Mesenchymal stem cell (in vitro differentiated cells and primary cell): ENCODE measurements around the gene PRKG2.
"Not testable (repeated sequence)": the region's sequence is repeated elsewhere in the genome, so short reads cannot be mapped to it uniquely, and the experiment has no call there.

Experiments used
- DNase-seq: peaks from one replicate; pipeline ENCODE4 v3.0.0-alpha.2; 2013
- H2AFZ ChIP-seq: one replicate; pipeline ENCODE4 v1.6.1; 2013; ENCODE audit warnings: low read depth, mild to moderate bottlenecking, control low read depth, inconsistent platforms, low read length, moderate library complexity
- H2AK5ac ChIP-seq: 2 replicates; pipeline ENCODE4 v1.6.1; 2013; ENCODE audit warnings: low read length, moderate library complexity, mild to moderate bottlenecking, inconsistent platforms; ENCODE audit not compliant: severe bottlenecking
- H2BK120ac ChIP-seq: one replicate; pipeline ENCODE4 v1.6.1; 2013; ENCODE audit warnings: low read depth, mild to moderate bottlenecking, inconsistent platforms, low read length, moderate library complexity
- H2BK12ac ChIP-seq, 2 experiments: one replicate each; pipeline ENCODE4 v1.6.1; 2013; ENCODE audit warnings: inconsistent platforms in 2 of 2, low read length in 2 of 2, mild to moderate bottlenecking in 2 of 2, moderate library complexity in 2 of 2, control low read depth in 1 of 2
- H2BK15ac ChIP-seq: one replicate; pipeline ENCODE4 v1.6.1; 2013; ENCODE audit warnings: mild to moderate bottlenecking, low read depth, inconsistent platforms; ENCODE audit not compliant: poor library complexity, severe bottlenecking
- H2BK5ac ChIP-seq: 2 replicates; pipeline ENCODE4 v1.6.1; 2013; ENCODE audit warnings: low read depth, mild to moderate bottlenecking, low read length, control low read depth, inconsistent platforms; ENCODE audit not compliant: poor library complexity, severe bottlenecking
- H3K14ac ChIP-seq, 2 experiments: one replicate each; pipeline ENCODE4 v1.6.1; 2013; ENCODE audit warnings: inconsistent platforms in 2 of 2, low read length in 2 of 2, control low read depth in 1 of 2, mild to moderate bottlenecking in 1 of 2, moderate library complexity in 1 of 2
- H3K18ac ChIP-seq, 2 experiments: one replicate each; pipeline ENCODE4 v1.6.1; 2013; ENCODE audit warnings: inconsistent platforms in 2 of 2, low read length in 2 of 2, control low read depth in 1 of 2, low read depth in 1 of 2, mild to moderate bottlenecking in 1 of 2
- H3K23ac ChIP-seq, 2 experiments: one replicate each; pipeline ENCODE4 v1.6.1; 2013; ENCODE audit warnings: inconsistent platforms in 2 of 2, low read length in 2 of 2, mild to moderate bottlenecking in 2 of 2, moderate library complexity in 2 of 2, control low read depth in 1 of 2
- H3K27ac ChIP-seq: 2 replicates; pipeline ENCODE4 v1.5.1; 2013; ENCODE audit warnings: mild to moderate bottlenecking, moderate library complexity, low read length, control low read depth, inconsistent platforms; ENCODE audit not compliant: poor library complexity, severe bottlenecking
- H3K27me3 ChIP-seq, 2 experiments: 2 replicates each; pipeline versions ENCODE4 v1.6.1 to v1.7.0; 2013; ENCODE audit warnings: low read length in 2 of 2, mild to moderate bottlenecking in 2 of 2, moderate library complexity in 2 of 2, control low read depth in 1 of 2, inconsistent platforms in 1 of 2; ENCODE audit not compliant: control insufficient read depth in 1 of 2, insufficient read depth in 1 of 2
- H3K36me3 ChIP-seq, 2 experiments: 2 replicates each; pipeline versions ENCODE4 v1.6.1 to v1.7.0; 2013; ENCODE audit warnings: low read length in 2 of 2, control low read depth in 1 of 2, inconsistent platforms in 1 of 2, low read depth in 1 of 2, mild to moderate bottlenecking in 1 of 2; ENCODE audit not compliant: insufficient read depth in 2 of 2, control insufficient read depth in 1 of 2
- H3K4ac ChIP-seq, 2 experiments: one replicate each; pipeline ENCODE4 v1.6.1; 2013; ENCODE audit warnings: inconsistent platforms in 2 of 2, low read length in 2 of 2, mild to moderate bottlenecking in 2 of 2, moderate library complexity in 2 of 2, control low read depth in 1 of 2, low read depth in 1 of 2
- H3K4me1 ChIP-seq: 2 replicates; pipeline ENCODE4 v1.6.1; 2013; ENCODE audit warnings: low read depth, low read length, control low read depth; ENCODE audit not compliant: control insufficient read depth, insufficient read depth
- H3K4me2 ChIP-seq: 2 replicates; pipeline ENCODE4 v1.6.1; 2013; ENCODE audit warnings: low read length, mild to moderate bottlenecking, inconsistent platforms; ENCODE audit not compliant: poor library complexity, severe bottlenecking
- H3K4me3 ChIP-seq, 2 experiments: 2 replicates each; pipeline versions ENCODE4 v1.5.1 to v1.7.0; 2013; ENCODE audit warnings: low read length in 2 of 2, mild to moderate bottlenecking in 2 of 2, control low read depth in 1 of 2, low read depth in 1 of 2; ENCODE audit not compliant: insufficient read depth in 1 of 2
- H3K79me1 ChIP-seq: replicated peaks from 2 replicates; pipeline ENCODE4 v1.6.1; 2013; ENCODE audit warnings: mild to moderate bottlenecking, control low read depth, low read length, inconsistent platforms; ENCODE audit not compliant: poor library complexity, severe bottlenecking
- H3K9ac ChIP-seq: 2 replicates; pipeline ENCODE4 v1.7.0; 2013; ENCODE audit warnings: mild to moderate bottlenecking, low read length, moderate library complexity
- H3K9me3 ChIP-seq: 2 replicates; pipeline ENCODE4 v1.7.0; 2013; ENCODE audit warnings: mild to moderate bottlenecking, low read length; ENCODE audit not compliant: control insufficient read depth
- H4K8ac ChIP-seq: one replicate; pipeline ENCODE4 v1.6.1; 2013; ENCODE audit warnings: inconsistent platforms, mild to moderate bottlenecking, low read length, moderate library complexity
- H4K91ac ChIP-seq: one replicate; pipeline ENCODE4 v1.6.1; 2013; ENCODE audit warnings: mild to moderate bottlenecking, low read length, inconsistent platforms
- WGBS: methylation state at CpG from one replicate; pipeline ENCODE4 v1.1.7; 2013; ENCODE audit warnings: mixed read lengths; 5-methylcytosine and 5-hydroxymethylcytosine counted together

PRKG2 gene

GRCh38 chr4:81227968-81228367 lies 12.9 kb upstream of the PRKG2 start:
- H3K4ac ChIP-seq: no peak overlapping the region
- no peak overlapping the region for H3K27ac ChIP-seq
- H2AFZ ChIP-seq: no peak overlapping the region
- no peak overlapping the region for H2BK120ac ChIP-seq
- H3K23ac ChIP-seq: no peak overlapping the region
- no peaks in the 10 kb centered on the region for H3K27me3 ChIP-seq
- no peaks in the 10 kb centered on the region for H3K79me1 ChIP-seq
- no peaks in the 10 kb centered on the region for H3K36me3 ChIP-seq
- no peak overlapping the region for H2BK12ac ChIP-seq
- no peak overlapping the region for H3K4me2 ChIP-seq
- no peak overlapping the region for H2BK15ac ChIP-seq
- H3K4me3 ChIP-seq: no peak overlapping the region
- H2AK5ac ChIP-seq: no peak overlapping the region
- H2BK5ac ChIP-seq: no peak overlapping the region
- WGBS: 69% methylated on average over 6 of the region's 6 CpGs
- H4K91ac ChIP-seq: no peak overlapping the region
- DNase-seq: no peak
- H4K8ac ChIP-seq: no peak overlapping the region
- H3K4me1 ChIP-seq: no peaks in the 10 kb centered on the region
- peaks cover 3% of the 10 kb centered on the region for H3K9me3 ChIP-seq
- no peak overlapping the region for H3K14ac ChIP-seq
- H3K9ac ChIP-seq: no peak overlapping the region
- H3K18ac ChIP-seq: no peak overlapping the region

GRCh38 chr4:81227138-81227537 lies 12.1 kb upstream of the PRKG2 start:
- Histone ChIP-seq H2BK15ac (no peak overlapping the region), H4K91ac (no peak overlapping the region), H3K36me3 (no peaks in the 10 kb centered on the region), H2BK120ac (no peak overlapping the region), H2BK12ac (no peak overlapping the region), H3K23ac (no peak overlapping the region), H3K4ac (no peak overlapping the region), H2BK5ac (no peak overlapping the region), H3K27me3 (no peaks in the 10 kb centered on the region), H3K79me1 (no peaks in the 10 kb centered on the region), H3K27ac (no peak overlapping the region), H2AFZ (no peak overlapping the region), H3K14ac (no peak overlapping the region), H3K18ac (no peak overlapping the region), H3K4me1 (no peaks in the 10 kb centered on the region), H3K4me3 (no peak overlapping the region), H4K8ac (no peak overlapping the region), H3K4me2 (no peak overlapping the region), H3K9ac (no peak overlapping the region), H3K9me3 (peaks cover 3% of the 10 kb centered on the region), H2AK5ac (no peak overlapping the region)
- 50% methylated on average over 4 of the region's 4 CpGs for WGBS
- DNase-seq: no peak

GRCh38 chr4:81225252-81225651 lies 10.2 kb upstream of the PRKG2 start:
- DNase-seq: no peak
- Histone ChIP-seq H3K79me1 (no peaks in the 10 kb centered on the region), H3K27ac (no peak overlapping the region), H3K14ac (no peak overlapping the region), H3K23ac (no peak overlapping the region), H3K4me2 (no peak overlapping the region), H4K91ac (no peak overlapping the region), H3K18ac (no peak overlapping the region), H4K8ac (no peak overlapping the region), H3K4me1 (no peaks in the 10 kb centered on the region), H3K9ac (no peak overlapping the region), H2AFZ (no peak overlapping the region), H3K4ac (no peak overlapping the region), H2BK5ac (no peak overlapping the region), H3K27me3 (no peaks in the 10 kb centered on the region), H2BK12ac (no peak overlapping the region), H3K36me3 (no peaks in the 10 kb centered on the region), H2AK5ac (no peak overlapping the region), H2BK120ac (no peak overlapping the region), H3K4me3 (no peak overlapping the region), H2BK15ac (no peak overlapping the region), H3K9me3 (no peaks in the 10 kb centered on the region)
- 30% methylated on average over 2 of the region's 2 CpGs for WGBS

GRCh38 chr4:81222082-81222472 lies 7.1 kb upstream of the PRKG2 start:
- not testable (repeated sequence) for H2BK120ac ChIP-seq, H3K36me3 ChIP-seq, H3K4ac ChIP-seq

More at GRCh38 chr4:81222082-81222472, 7.1 kb upstream of the PRKG2 start:
- H3K4me3 ChIP-seq, H2BK15ac ChIP-seq, H3K27ac ChIP-seq, H3K9ac ChIP-seq, H3K4me1 ChIP-seq, H3K14ac ChIP-seq, H2AFZ ChIP-seq, H2BK12ac ChIP-seq, H3K23ac ChIP-seq, H4K91ac ChIP-seq, H2AK5ac ChIP-seq, DNase-seq, H3K79me1 ChIP-seq, H3K9me3 ChIP-seq, H3K18ac ChIP-seq, H3K4me2 ChIP-seq, H4K8ac ChIP-seq, H2BK5ac ChIP-seq, H3K27me3 ChIP-seq: not testable (repeated sequence)
